ENCODE measurements around the gene MTG2. TPM values are rescaled to one million over a fixed set of nuclear protein-coding genes. Genes with fewer than 3 reads are reported as not detected.

MTG2 gene
- total and polyA plus RNA-seq, 2 of the 13 experiments (the other 11 are each of a cell fraction or from before 2014, with no cell fraction given), result 20.4 to 37.8 TPM

GRCh38 chr20:62237801-62238568 lies 55.2 kb downstream of the MTG2 start, which contains the start of gene OSBPL2 (continued):
- TF ChIP-seq, protein P1, sequence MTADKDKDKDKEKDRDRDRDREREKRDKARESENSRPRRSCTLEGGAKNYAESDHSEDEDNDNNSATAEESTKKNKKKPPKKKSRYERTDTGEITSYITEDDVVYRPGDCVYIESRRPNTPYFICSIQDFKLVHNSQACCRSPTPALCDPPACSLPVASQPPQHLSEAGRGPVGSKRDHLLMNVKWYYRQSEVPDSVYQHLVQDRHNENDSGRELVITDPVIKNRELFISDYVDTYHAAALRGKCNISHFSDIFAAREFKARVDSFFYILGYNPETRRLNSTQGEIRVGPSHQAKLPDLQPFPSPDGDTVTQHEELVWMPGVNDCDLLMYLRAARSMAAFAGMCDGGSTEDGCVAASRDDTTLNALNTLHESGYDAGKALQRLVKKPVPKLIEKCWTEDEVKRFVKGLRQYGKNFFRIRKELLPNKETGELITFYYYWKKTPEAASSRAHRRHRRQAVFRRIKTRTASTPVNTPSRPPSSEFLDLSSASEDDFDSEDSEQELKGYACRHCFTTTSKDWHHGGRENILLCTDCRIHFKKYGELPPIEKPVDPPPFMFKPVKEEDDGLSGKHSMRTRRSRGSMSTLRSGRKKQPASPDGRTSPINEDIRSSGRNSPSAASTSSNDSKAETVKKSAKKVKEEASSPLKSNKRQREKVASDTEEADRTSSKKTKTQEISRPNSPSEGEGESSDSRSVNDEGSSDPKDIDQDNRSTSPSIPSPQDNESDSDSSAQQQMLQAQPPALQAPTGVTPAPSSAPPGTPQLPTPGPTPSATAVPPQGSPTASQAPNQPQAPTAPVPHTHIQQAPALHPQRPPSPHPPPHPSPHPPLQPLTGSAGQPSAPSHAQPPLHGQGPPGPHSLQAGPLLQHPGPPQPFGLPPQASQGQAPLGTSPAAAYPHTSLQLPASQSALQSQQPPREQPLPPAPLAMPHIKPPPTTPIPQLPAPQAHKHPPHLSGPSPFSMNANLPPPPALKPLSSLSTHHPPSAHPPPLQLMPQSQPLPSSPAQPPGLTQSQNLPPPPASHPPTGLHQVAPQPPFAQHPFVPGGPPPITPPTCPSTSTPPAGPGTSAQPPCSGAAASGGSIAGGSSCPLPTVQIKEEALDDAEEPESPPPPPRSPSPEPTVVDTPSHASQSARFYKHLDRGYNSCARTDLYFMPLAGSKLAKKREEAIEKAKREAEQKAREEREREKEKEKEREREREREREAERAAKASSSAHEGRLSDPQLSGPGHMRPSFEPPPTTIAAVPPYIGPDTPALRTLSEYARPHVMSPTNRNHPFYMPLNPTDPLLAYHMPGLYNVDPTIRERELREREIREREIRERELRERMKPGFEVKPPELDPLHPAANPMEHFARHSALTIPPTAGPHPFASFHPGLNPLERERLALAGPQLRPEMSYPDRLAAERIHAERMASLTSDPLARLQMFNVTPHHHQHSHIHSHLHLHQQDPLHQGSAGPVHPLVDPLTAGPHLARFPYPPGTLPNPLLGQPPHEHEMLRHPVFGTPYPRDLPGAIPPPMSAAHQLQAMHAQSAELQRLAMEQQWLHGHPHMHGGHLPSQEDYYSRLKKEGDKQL (CRISPR knock-in tag; IDR thresholded peaks at IDR 0.05; ENCODE audit: low read depth), result no peak
- TF ChIP-seq NR2F6 (IDR thresholded peaks at IDR 0.05) (peak; percentile 55; the same call in 1 of the 2 replicates), NR2F6 (CRISPR knock-in tag; IDR thresholded peaks at IDR 0.05) (peak; percentile 69; the same call in 1 of the 2 replicates), ZNF136 (CRISPR knock-in tag; IDR thresholded peaks at IDR 0.05; ENCODE audit: low read depth) (0 out of 2 replicates have a peak, but pooled peaks have one; percentile 35), THRA (CRISPR knock-in tag; IDR thresholded peaks at IDR 0.05; ENCODE audit: borderline replicate concordance) (0 out of 2 replicates have a peak, but pooled peaks have one; percentile 45), SIX1 (CRISPR knock-in tag; IDR thresholded peaks at IDR 0.05; ENCODE audit: borderline replicate concordance) (no peak), ZNF839 (CRISPR knock-in tag; IDR thresholded peaks at IDR 0.05; ENCODE audit: borderline replicate concordance) (no peak), PLRG1 (conservative IDR thresholded peaks at IDR 0.05) (no peak), ZNF782 (CRISPR knock-in tag; IDR thresholded peaks at IDR 0.05; ENCODE audit: borderline replicate concordance) (no peak), ZFP1 (CRISPR knock-in tag; IDR thresholded peaks at IDR 0.05) (no peak), ZNF720 (CRISPR knock-in tag; IDR thresholded peaks at IDR 0.05) (no peak), ZNF280B (CRISPR knock-in tag; IDR thresholded peaks at IDR 0.05; ENCODE audit: borderline replicate concordance) (0 out of 2 replicates have a peak, but pooled peaks have one; percentile 23), CBX1 (IDR thresholded peaks at IDR 0.05; ENCODE audit: low read depth) (no peak), SRSF1 (optimal IDR thresholded peaks at IDR 0.05; ENCODE audit: low read depth, low read length) (no peak), RFX1 (IDR thresholded peaks at IDR 0.05) (no peak), CAMTA2 (CRISPR knock-in tag; IDR thresholded peaks at IDR 0.05; ENCODE audit: borderline replicate concordance) (no peak; the same call in 1 of the 2 replicates), ZFP41 (CRISPR knock-in tag; IDR thresholded peaks at IDR 0.05; ENCODE audit: borderline replicate concordance) (no peak), ATF7 (IDR thresholded peaks at IDR 0.05) (no peak), ATF7 (CRISPR knock-in tag; IDR thresholded peaks at IDR 0.05) (no peak)
- TF ChIP-seq, protein P2, sequence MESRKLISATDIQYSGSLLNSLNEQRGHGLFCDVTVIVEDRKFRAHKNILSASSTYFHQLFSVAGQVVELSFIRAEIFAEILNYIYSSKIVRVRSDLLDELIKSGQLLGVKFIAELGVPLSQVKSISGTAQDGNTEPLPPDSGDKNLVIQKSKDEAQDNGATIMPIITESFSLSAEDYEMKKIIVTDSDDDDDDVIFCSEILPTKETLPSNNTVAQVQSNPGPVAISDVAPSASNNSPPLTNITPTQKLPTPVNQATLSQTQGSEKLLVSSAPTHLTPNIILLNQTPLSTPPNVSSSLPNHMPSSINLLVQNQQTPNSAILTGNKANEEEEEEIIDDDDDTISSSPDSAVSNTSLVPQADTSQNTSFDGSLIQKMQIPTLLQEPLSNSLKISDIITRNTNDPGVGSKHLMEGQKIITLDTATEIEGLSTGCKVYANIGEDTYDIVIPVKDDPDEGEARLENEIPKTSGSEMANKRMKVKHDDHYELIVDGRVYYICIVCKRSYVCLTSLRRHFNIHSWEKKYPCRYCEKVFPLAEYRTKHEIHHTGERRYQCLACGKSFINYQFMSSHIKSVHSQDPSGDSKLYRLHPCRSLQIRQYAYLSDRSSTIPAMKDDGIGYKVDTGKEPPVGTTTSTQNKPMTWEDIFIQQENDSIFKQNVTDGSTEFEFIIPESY (CRISPR knock-in tag; IDR thresholded peaks at IDR 0.05), result no peak

All from HepG2 (cell line).